Heart right ventricle (tissue), 16 donors: ENCODE results near the gene TLR8. TPM values are rescaled to one million over a fixed set of nuclear protein-coding genes. Genes with fewer than 3 reads are reported as not detected.
"Not testable (repeated sequence)": the region's sequence is repeated elsewhere in the genome, so short reads cannot be mapped to it uniquely, and the experiment has no call there.

Experiments used
- ATAC-seq, 8 donors: fragments of 200-7000 bp; cut with Tn5 transposase; one replicate each; pipeline ENCODE4 v1.9.1; 2020; ENCODE audit warnings: mild to moderate bottlenecking in 8 of 8, moderate library complexity in 8 of 8, moderate number of reproducible peaks in 1 of 8
- DNase-seq, 2 donors: peaks; one replicate each; pipeline ENCODE4 v3.0.0-alpha.2; 2020
- H3K27ac ChIP-seq, 10 donors: fragments of 200-600 bp; sonication (generic) in 2 of 10; one replicate each; pipeline versions ENCODE4 v1.5.0 to v1.8.0; 2020 to 2022; ENCODE audit warnings: mild to moderate bottlenecking in 3 of 10
- H3K27me3 ChIP-seq, 7 donors: fragments of 200-600 bp; one replicate each; pipeline ENCODE4 v1.8.0; 2021 to 2022; ENCODE audit warnings: mild to moderate bottlenecking in 2 of 7
- H3K36me3 ChIP-seq, 9 donors: fragments of 200-600 bp; sonication (generic) in 1 of 9; one replicate each; pipeline versions ENCODE4 v1.5.0 to v1.8.0; 2020 to 2022; ENCODE audit warnings: mild to moderate bottlenecking in 2 of 9
- H3K4me1 ChIP-seq, 9 donors: fragments of 200-600 bp; sonication (generic) in 1 of 9; one replicate each; pipeline versions ENCODE4 v1.5.0 to v1.8.0; 2020 to 2022; ENCODE audit warnings: mild to moderate bottlenecking in 4 of 9
- H3K4me3 ChIP-seq, 10 donors: fragments of 200-600 bp; sonication (generic) in 2 of 10; one replicate each; pipeline versions ENCODE4 v1.5.0 to v1.8.0; 2020 to 2022; ENCODE audit warnings: mild to moderate bottlenecking in 7 of 10, moderate library complexity in 2 of 10
- H3K9me3 ChIP-seq, 11 donors: fragments of 200-600 bp in 10 of 11; sonication (generic) in 2 of 11; one replicate each; pipeline versions ENCODE4 v1.5.0 to v1.8.0; 2013 to 2022; ENCODE audit warnings: mild to moderate bottlenecking in 2 of 11, control low read depth in 1 of 11, moderate library complexity in 1 of 11
- WGBS, 2 donors: extraction: QIAGEN DNeasy Blood & Tissue Kit; methylation state at CpG; one replicate each; pipeline ENCODE4 v1.1.7; 2013; ENCODE audit warnings: inconsistent platforms in 1 of 2; 5-methylcytosine and 5-hydroxymethylcytosine counted together
- intact Hi-C, 10 donors: fragments of 100-400 bp; cut with DNase I; formaldehyde crosslinking; loops; one replicate each; pipeline versions ENCODE4 v1.11.1 to v1.14.2; 2022
- polyA plus RNA-seq, 2 donors: library from polyadenylated mRNA; stranded (reverse); fragments of 200-250 nt; gene quantifications; one replicate each; pipeline ENCODE4 v1.2.3, GENCODE V29; 2013
- total RNA-seq, 10 donors: library from RNA; stranded (reverse); fragmentation: NEBNext Ultra II Directional in 3 of 10; extraction: Animal tissue kit (Norgen Biotek cat#: 25700) in 3 of 10; gene quantifications; one replicate each; pipeline versions ENCODE4 v1.2.1 to v1.2.4, GENCODE V29; 2021 to 2023
- TF ChIP-seq, protein P1 (sequence below), 9 donors: fragments of 200-600 bp; sonication (generic) in 2 of 9; IDR thresholded peaks; one replicate each; pipeline versions ENCODE4 v1.5.0 to v1.8.0; 2021 to 2022; ENCODE audit warnings: antibody characterized with exemption in 9 of 9, mild to moderate bottlenecking in 5 of 9, moderate library complexity in 1 of 9
- donor health status: Arrhythmogenic right ventricular cardiomyopathy.
- donor health status: ischemic (EF 13 %, LVEDD 7.1; RV severe dilation, severe dysfunction).
- donor health status: healthy with polysubstance abuse.
- donor health status: DM: no; HTN: yes; CAD: no.
- donor health status: DM: no; HTN: no; CAD: no.
- donor health status: ischemic (EF 25% LVEDD 6.9; RV normal size, moderate dysfunction).
- donor health status: ischemic (EF 25% LVEDD 5.7; RV mildly dilated, moderate dysfunction).
- donor health status: healthy.
- donor health status: DM: yes; HTN: yes; CAD: no.
- donor health status: Ischemic cardiomyopathy.
- donor health status: ischemic (EF 35%, LVEDD 5.7; RV mildly dilated, moderate dysfunction).
- donor health status: nonischemic (EF 11% LVEDD 7.7; RV severe dilation, severe dysfunction).
- donor health status: DM: yes; HTN: yes; CAD: no.
- donor health status: PGD.
- donor health status: ischemic (EF 29% LVEDD 5.4; RV normal size, mild dysfunction).
- donor health status: nonischemic (EF 23%, LVEDD 6.1; RV moderate dilation, normal function).

TLR8 gene
- total and polyA plus RNA-seq, 12 donors: 0.07 to 6.9 (median 0.50) TPM

DNA sequence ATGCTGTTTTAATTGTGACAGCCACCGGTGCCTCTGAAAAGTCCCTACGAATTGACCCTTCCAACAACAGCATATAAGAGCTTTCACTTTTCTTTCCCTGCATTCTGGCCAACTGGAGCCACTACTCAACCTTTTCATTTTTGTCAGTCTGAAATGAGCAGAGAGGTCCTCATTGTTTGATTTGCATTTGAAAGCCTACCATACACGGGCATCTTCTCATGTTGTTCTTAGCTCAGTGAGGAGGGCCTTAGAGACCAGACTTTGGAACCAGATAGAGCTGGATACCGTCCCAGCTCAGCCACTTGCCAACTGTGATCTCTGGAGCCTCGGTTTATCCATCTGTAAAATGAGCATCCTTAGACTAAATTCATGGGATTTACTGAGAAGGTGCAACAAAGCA, 51.6 kb downstream of the TLR8 start:
- H3K27me3 ChIP-seq: peaks cover 0 to 6% (median 0%) of the 10 kb centered on the region in 7 donors
- no peaks in the 10 kb centered on the region for H3K36me3 ChIP-seq
- peaks cover 0 to 66% (median 13%) of the 10 kb centered on the region in 9 donors for H3K4me1 ChIP-seq
- TF ChIP-seq, protein P1, sequence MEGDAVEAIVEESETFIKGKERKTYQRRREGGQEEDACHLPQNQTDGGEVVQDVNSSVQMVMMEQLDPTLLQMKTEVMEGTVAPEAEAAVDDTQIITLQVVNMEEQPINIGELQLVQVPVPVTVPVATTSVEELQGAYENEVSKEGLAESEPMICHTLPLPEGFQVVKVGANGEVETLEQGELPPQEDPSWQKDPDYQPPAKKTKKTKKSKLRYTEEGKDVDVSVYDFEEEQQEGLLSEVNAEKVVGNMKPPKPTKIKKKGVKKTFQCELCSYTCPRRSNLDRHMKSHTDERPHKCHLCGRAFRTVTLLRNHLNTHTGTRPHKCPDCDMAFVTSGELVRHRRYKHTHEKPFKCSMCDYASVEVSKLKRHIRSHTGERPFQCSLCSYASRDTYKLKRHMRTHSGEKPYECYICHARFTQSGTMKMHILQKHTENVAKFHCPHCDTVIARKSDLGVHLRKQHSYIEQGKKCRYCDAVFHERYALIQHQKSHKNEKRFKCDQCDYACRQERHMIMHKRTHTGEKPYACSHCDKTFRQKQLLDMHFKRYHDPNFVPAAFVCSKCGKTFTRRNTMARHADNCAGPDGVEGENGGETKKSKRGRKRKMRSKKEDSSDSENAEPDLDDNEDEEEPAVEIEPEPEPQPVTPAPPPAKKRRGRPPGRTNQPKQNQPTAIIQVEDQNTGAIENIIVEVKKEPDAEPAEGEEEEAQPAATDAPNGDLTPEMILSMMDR (IDR thresholded peaks at IDR 0.05): no peak
- H3K9me3 ChIP-seq: no peaks in the 10 kb centered on the region
- intact Hi-C loops: no loop called here
- H3K4me3 ChIP-seq: no peak overlapping the region
- ATAC-seq (no peak), DNase-seq (no peak)
- 61 to 66% methylated on average over 5 of the region's 5 CpGs for WGBS, 2 donors
- H3K27ac ChIP-seq: peak overlapping the region in 3 of 10 donors; percentile 88 to 92 (median 89)

DNA sequence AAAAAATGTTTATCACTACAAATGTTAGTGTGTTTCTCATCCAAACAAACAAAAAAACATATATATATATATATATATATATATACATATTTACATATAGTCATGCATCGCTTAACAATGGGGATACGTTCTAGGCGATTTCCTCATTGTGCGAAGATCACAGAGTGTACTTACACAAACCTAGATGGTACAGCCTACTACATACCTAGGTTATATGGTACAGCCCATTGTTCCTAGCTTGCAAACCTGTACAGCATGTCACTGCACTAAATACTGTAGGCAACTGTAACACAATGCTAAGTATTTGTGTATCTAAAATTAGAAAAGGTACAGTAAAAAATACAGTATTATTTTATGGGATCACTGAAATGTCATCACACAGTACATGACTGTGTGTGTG, 52.0 kb downstream of the TLR8 start:
- H3K4me1 ChIP-seq: peaks cover 0 to 66% (median 13%) of the 10 kb centered on the region in 9 donors
- WGBS, 2 donors: 92 to 97% methylated on average over 4 of the region's 4 CpGs
- H3K4me3 ChIP-seq: no peak overlapping the region
- intact Hi-C loops: no loop called here
- H3K9me3 ChIP-seq: no peaks in the 10 kb centered on the region
- ATAC-seq (no peak), DNase-seq (no peak)
- peak overlapping the region in 1 of 10 donors; percentile 92 for H3K27ac ChIP-seq
- H3K27me3 ChIP-seq: peaks cover 0 to 6% (median 0%) of the 10 kb centered on the region in 7 donors
- TF ChIP-seq, protein P1 (IDR thresholded peaks at IDR 0.05): no peak
- H3K36me3 ChIP-seq: no peaks in the 10 kb centered on the region

DNA sequence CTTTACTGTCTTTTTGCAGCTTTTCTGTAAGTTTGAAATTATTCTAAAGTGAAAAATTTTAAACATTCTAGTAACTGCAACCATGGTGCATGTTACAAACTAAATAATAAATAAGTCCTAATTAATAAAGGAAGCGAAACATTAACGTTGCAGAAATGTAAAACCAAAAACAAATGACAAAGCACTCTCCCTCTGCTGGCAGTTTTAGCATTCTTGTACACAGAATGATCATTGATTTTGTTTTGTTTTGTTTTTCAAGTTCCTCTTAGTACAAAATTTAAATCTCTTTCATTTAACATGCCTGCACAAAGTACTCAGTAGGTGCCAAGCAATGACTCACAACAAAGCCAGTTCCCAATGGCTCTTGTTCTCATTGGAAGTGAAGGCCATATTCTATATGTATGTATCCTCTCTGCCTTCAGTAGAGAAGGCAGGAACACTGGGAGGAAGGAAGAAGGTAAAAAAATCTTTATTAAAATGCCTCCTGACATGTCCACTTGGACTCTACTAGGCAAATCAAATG, 54.8 kb downstream of the TLR8 start:
- H3K27ac ChIP-seq: peak overlapping the region in 1 of 10 donors; percentile 66
- TF ChIP-seq, protein P1 (IDR thresholded peaks at IDR 0.05): no peak
- 67 to 69% methylated on average over 2 of the region's 2 CpGs for WGBS, 2 donors
- no peaks in the 10 kb centered on the region for H3K36me3 ChIP-seq
- no peaks in the 10 kb centered on the region for H3K9me3 ChIP-seq
- intact Hi-C loops: loop anchor here in 1 of 10 donors (10.0 kb wide), 1 partner anchor 1064 kb away; the partner anchor contains the start of gene GEMIN8
- no peak overlapping the region for H3K4me3 ChIP-seq
- ATAC-seq: no peak
- no peak for DNase-seq
- peaks cover 0 to 41% (median 6%) of the 10 kb centered on the region in 9 donors for H3K4me1 ChIP-seq
- H3K27me3 ChIP-seq: peaks cover 0 to 8% (median 0%) of the 10 kb centered on the region in 7 donors

DNA sequence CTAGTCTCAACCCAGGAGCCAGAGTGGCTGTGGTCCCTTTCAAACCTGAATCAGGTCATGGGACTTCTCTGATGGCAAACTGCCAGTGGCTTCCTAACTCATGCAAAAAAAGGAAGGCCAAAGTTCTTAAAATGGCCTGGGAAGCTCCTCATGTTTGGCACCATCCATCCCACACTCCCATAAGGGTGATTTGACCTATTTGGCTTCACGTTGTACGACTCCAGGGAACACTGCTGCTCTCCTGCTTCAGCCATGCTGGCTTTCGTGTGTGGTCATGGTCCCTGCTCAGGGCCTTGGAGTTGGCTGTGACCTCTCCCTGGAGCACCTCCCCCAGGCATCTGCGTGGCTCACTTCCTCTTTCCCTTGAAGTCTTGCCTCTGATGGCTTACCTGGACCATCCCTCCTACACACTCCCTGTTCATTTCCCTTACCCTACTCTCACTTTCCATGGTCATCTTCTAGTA, 55.7 kb downstream of the TLR8 start:
- intact Hi-C loops: loop anchor here in 1 of 10 donors (10.0 kb wide), 1 partner anchor 1063 kb away; the partner anchor contains the start of gene GEMIN8
- TF ChIP-seq, protein P1 (IDR thresholded peaks at IDR 0.05): no peak
- Histone ChIP-seq H3K9me3 (no peaks in the 10 kb centered on the region), H3K27ac (peak overlapping the region in 1 of 10 donors; percentile 66), H3K4me1 (peaks cover 0 to 33% (median 0%) of the 10 kb centered on the region in 9 donors), H3K36me3 (no peaks in the 10 kb centered on the region), H3K4me3 (no peak overlapping the region), H3K27me3 (peaks cover 0 to 13% (median 0%) of the 10 kb centered on the region in 7 donors)
- DNase-seq (no peak), ATAC-seq (no peak)
- WGBS, 2 donors: 75 to 82% methylated on average over 4 of the region's 4 CpGs

DNA sequence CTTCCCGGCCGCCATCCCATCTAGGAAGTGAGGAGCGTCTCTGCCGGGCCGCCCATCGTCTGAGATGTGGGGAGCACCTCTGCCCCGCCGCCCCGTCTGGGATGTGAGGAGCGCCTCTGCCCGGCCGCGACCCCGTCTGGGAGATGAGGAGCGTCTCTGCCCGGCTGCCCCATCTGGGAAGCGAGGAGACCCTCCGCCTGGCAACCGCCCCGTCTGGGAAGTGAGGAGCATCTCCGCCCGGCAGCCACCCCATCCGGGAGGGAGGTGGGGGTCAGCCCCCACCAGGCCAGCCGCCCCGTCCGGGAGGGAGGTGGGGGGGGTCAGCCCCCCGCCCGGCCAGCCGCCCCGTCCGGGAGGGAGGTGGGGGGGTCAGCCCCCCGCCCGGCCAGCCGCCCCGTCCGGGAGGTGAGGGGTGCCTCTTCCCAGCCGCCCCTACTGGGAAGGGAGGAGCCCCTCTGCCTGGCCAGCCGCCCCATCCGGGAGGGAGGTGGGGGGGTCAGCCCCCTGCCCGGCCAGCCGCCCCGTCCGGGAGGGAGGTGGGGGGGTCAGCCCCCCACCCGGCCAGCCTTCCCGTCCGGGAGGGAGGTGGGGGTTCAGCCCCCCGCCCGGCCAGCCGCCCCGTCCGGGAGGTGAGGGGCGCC, 56.9 kb downstream of the TLR8 start:
- not testable (repeated sequence) for H3K36me3 ChIP-seq, H3K9me3 ChIP-seq, ATAC-seq, H3K4me3 ChIP-seq, H3K27ac ChIP-seq, DNase-seq
- 86% methylated on average over 8 of the region's 52 CpGs; no CpG with 5 or more reads in 1 of the 2 donors for WGBS, 2 donors
- Histone ChIP-seq H3K27me3 (peaks cover 0 to 20% (median 0%) of the 10 kb centered on the region in 7 donors), H3K4me1 (peaks cover 0 to 26% (median 0%) of the 10 kb centered on the region in 9 donors)
- intact Hi-C loops: loop anchor here in 1 of 10 donors (10.0 kb wide), 1 partner anchor 1061 kb away; the partner anchor contains the start of gene GEMIN8
